WTC11 (cell line): ENCODE results near the gene FGFRL1. TPM values are rescaled to one million over a fixed set of nuclear protein-coding genes. Genes with fewer than 3 reads are reported as not detected.

Source experiments
- ATAC-seq: fragments of 200-7000 bp; cut with Tn5 transposase; 2 replicates; pipeline ENCODE4 v1.10.0; 2021; ENCODE audit warnings: mild to moderate bottlenecking, moderate library complexity
- CTCF ChIA-PET: fragments of 300-600 bp; sonication (Branson Sonifier 250); formaldehyde crosslinking; loops from one replicate; lab custom pipeline; 2021; ENCODE audit warnings: antibody characterized with exemption; lab: Charles Lee
- POLR2A ChIA-PET: fragments of 350-600 bp; sonication (Branson Sonifier 250); formaldehyde crosslinking; loops from one replicate; lab custom pipeline; 2021; ENCODE audit warnings: antibody characterized with exemption; lab: Charles Lee
- DNase-seq: peaks from one replicate; pipeline ENCODE4 v3.0.0; 2021; ENCODE audit warnings: low spot score
- H3K27ac Mint-ChIP-seq: 2 replicates; pipeline ENCODE4 v1.8.0; 2021; ENCODE audit warnings: mixed read lengths
- H3K27me3 Mint-ChIP-seq: 2 replicates; pipeline ENCODE4 v1.8.0; 2021; ENCODE audit warnings: low read depth, mild to moderate bottlenecking, moderate library complexity, mixed read lengths
- H3K36me3 Mint-ChIP-seq: 2 replicates; pipeline ENCODE4 v1.8.0; 2021; ENCODE audit warnings: mixed read lengths
- H3K4me1 Mint-ChIP-seq: 2 replicates; pipeline ENCODE4 v1.8.0; 2022; ENCODE audit warnings: mixed read lengths
- H3K4me3 Mint-ChIP-seq: 2 replicates; pipeline ENCODE4 v1.8.0; 2021; ENCODE audit warnings: mild to moderate bottlenecking, moderate library complexity, mixed read lengths
- H3K9me3 Mint-ChIP-seq: 2 replicates; pipeline ENCODE4 v1.8.0; 2021; ENCODE audit warnings: mixed read lengths
- CBFB ChIP-seq: sonication (generic); formaldehyde crosslinking; IDR thresholded peaks from 2 replicates; pipeline ENCODE4 v1.8.1; 2022; ENCODE audit warnings: mild to moderate bottlenecking, low read depth, missing genetic modification reagents
- CDX4 ChIP-seq: fragments of 250-450 bp; sonication (Bioruptor Pico); IDR thresholded peaks from 2 replicates; pipeline ENCODE4 v1.9.0; 2021; ENCODE audit warnings: moderate library complexity, mild to moderate bottlenecking, inconsistent platforms, borderline replicate concordance
- E2F4 ChIP-seq: sonication (generic); formaldehyde crosslinking; IDR thresholded peaks from 2 replicates; pipeline ENCODE4 v1.8.1; 2022; ENCODE audit warnings: low read depth, mild to moderate bottlenecking, moderate library complexity, missing genetic modification reagents, borderline replicate concordance
- ERG ChIP-seq: fragments of 250-450 bp; sonication (Bioruptor Pico); IDR thresholded peaks from 2 replicates; pipeline ENCODE4 v1.8.0; 2021; ENCODE audit warnings: mild to moderate bottlenecking
- FOXK1 ChIP-seq: sonication (generic); formaldehyde crosslinking; IDR thresholded peaks from 2 replicates; pipeline ENCODE4 v1.8.0; 2022; ENCODE audit warnings: mild to moderate bottlenecking, moderate library complexity, missing genetic modification reagents
- FOXP1 ChIP-seq: sonication (generic); formaldehyde crosslinking; IDR thresholded peaks from 2 replicates; pipeline ENCODE4 v1.8.0; 2022; ENCODE audit warnings: missing genetic modification reagents, mild to moderate bottlenecking, moderate library complexity, borderline replicate concordance
- FOXP4 ChIP-seq: sonication (generic); formaldehyde crosslinking; IDR thresholded peaks from 2 replicates; pipeline ENCODE4 v1.8.0; 2022; ENCODE audit warnings: mild to moderate bottlenecking, missing genetic modification reagents
- GRHL2 ChIP-seq: fragments of 250-450 bp; sonication (Bioruptor Pico); IDR thresholded peaks from 2 replicates; pipeline ENCODE4 v1.8.0; 2022; ENCODE audit warnings: mild to moderate bottlenecking, moderate library complexity; ENCODE audit not compliant: insufficient replicate concordance, severe bottlenecking
- IRF2 ChIP-seq: sonication (generic); formaldehyde crosslinking; IDR thresholded peaks from 2 replicates; pipeline ENCODE4 v1.8.0; 2022; ENCODE audit warnings: low read depth, missing genetic modification reagents, borderline replicate concordance
- KAT7 ChIP-seq: sonication (generic); formaldehyde crosslinking; IDR thresholded peaks from 2 replicates; pipeline ENCODE4 v1.8.1; 2023; ENCODE audit warnings: missing genetic modification reagents, mild to moderate bottlenecking, borderline replicate concordance
- MXD4 ChIP-seq: fragments of 250-450 bp; sonication (Bioruptor Pico); IDR thresholded peaks from 2 replicates; pipeline ENCODE4 v1.8.0; 2021; ENCODE audit warnings: mild to moderate bottlenecking, moderate library complexity, borderline replicate concordance
- MYBL2 ChIP-seq: sonication (generic); formaldehyde crosslinking; IDR thresholded peaks from 2 replicates; pipeline ENCODE4 v1.8.1; 2023; ENCODE audit warnings: mild to moderate bottlenecking, moderate library complexity, missing genetic modification reagents
- NFATC4 ChIP-seq: fragments of 250-450 bp; sonication (Bioruptor Pico); IDR thresholded peaks from 2 replicates; pipeline ENCODE4 v1.9.0; 2021; ENCODE audit warnings: mild to moderate bottlenecking
- NFE2L1 ChIP-seq: sonication (generic); formaldehyde crosslinking; IDR thresholded peaks from 2 replicates; pipeline ENCODE4 v1.8.1; 2023; ENCODE audit warnings: missing genetic modification reagents
- OVOL2 ChIP-seq: fragments of 250-450 bp; sonication (Bioruptor Pico); IDR thresholded peaks from 2 replicates; pipeline ENCODE4 v1.9.0; 2021; ENCODE audit warnings: mild to moderate bottlenecking, borderline replicate concordance
- RELA ChIP-seq: sonication (generic); formaldehyde crosslinking; IDR thresholded peaks from 2 replicates; pipeline ENCODE4 v1.8.1; 2022; ENCODE audit warnings: missing genetic modification reagents, mild to moderate bottlenecking, borderline replicate concordance
- SMAD3 ChIP-seq: sonication (generic); formaldehyde crosslinking; IDR thresholded peaks from 2 replicates; pipeline ENCODE4 v1.8.0; 2022; ENCODE audit warnings: missing genetic modification reagents, mild to moderate bottlenecking, borderline replicate concordance
- SOX15 ChIP-seq: fragments of 250-450 bp; sonication (Bioruptor Pico); IDR thresholded peaks from 2 replicates; pipeline ENCODE4 v1.9.0; 2021; ENCODE audit warnings: mild to moderate bottlenecking
- TEAD4 ChIP-seq: sonication (generic); formaldehyde crosslinking; IDR thresholded peaks from 2 replicates; pipeline ENCODE4 v1.8.0; 2022; ENCODE audit warnings: mild to moderate bottlenecking, missing genetic modification reagents
- USF1 ChIP-seq: sonication (generic); formaldehyde crosslinking; IDR thresholded peaks from 2 replicates; pipeline ENCODE4 v1.8.0; 2022; ENCODE audit warnings: mild to moderate bottlenecking, missing genetic modification reagents
- ZBTB21 ChIP-seq: sonication (generic); formaldehyde crosslinking; IDR thresholded peaks from 2 replicates; pipeline ENCODE4 v1.8.1; 2023; ENCODE audit warnings: mild to moderate bottlenecking, missing genetic modification reagents, borderline replicate concordance
- ZNF317 ChIP-seq: sonication (generic); formaldehyde crosslinking; IDR thresholded peaks from 2 replicates; pipeline ENCODE4 v1.8.1; 2023; ENCODE audit warnings: low read depth, mild to moderate bottlenecking, moderate library complexity, missing genetic modification reagents, borderline replicate concordance
- ZNF416 ChIP-seq: fragments of 250-450 bp; sonication (Bioruptor Pico); IDR thresholded peaks from 2 replicates; pipeline ENCODE4 v1.9.0; 2021; ENCODE audit warnings: mild to moderate bottlenecking, inconsistent platforms
- ZNF425 ChIP-seq: fragments of 250-450 bp; sonication (Bioruptor Pico); conservative IDR thresholded peaks from 2 replicates; pipeline ENCODE4 v1.9.0; 2021; ENCODE audit warnings: mild to moderate bottlenecking
- ZSCAN18 ChIP-seq: fragments of 250-450 bp; sonication (Bioruptor Pico); IDR thresholded peaks from 2 replicates; pipeline ENCODE4 v2.1.2; 2022; ENCODE audit warnings: mild to moderate bottlenecking, moderate library complexity
- total RNA-seq: library from RNA; stranded (reverse); gene quantifications from 3 replicates; pipeline ENCODE4 v1.2.3, GENCODE V29; 2021

Gene FGFRL1
- total RNA-seq, 1 experiment from 2014 or later, result 25.9 TPM

GRCh38 chr4:1001561-1002130, 9.8 kb upstream of the FGFRL1 start (continued):
- TF ChIP-seq CBFB (CRISPR knock-in tag), result no peak
- no peak for TF ChIP-seq E2F4 (CRISPR knock-in tag)
- no peak for TF ChIP-seq RELA
- TF ChIP-seq OVOL2 (CRISPR knock-in tag), result no peak
- TF ChIP-seq KAT7 (CRISPR knock-in tag), result no peak
- TF ChIP-seq GRHL2 (CRISPR knock-in tag), result no peak

- POLR2A ChIA-PET, result interaction anchor here (1.2 kb wide), 1 partner anchor 14 kb away, joined by 4 read pairs; no protein-coding TSS in a partner anchor
- peak overlapping the region; percentile 57 for H3K4me3 Mint-ChIP-seq
- no peak overlapping the region for H3K27ac Mint-ChIP-seq
- no peaks in the 10 kb centered on the region for H3K36me3 Mint-ChIP-seq
- peaks cover 80% of the 10 kb centered on the region for H3K27me3 Mint-ChIP-seq
- CTCF ChIA-PET, result interaction anchor here (0.9 to 1.4 kb wide), 3 partner anchors 15 to 318 kb away, joined by 3 to 5 read pairs (median 3); partner anchors contain the start of gene IDUA
- H3K9me3 Mint-ChIP-seq, result peaks cover 5% of the 10 kb centered on the region; the same call in 1 of the 2 replicates
- ATAC-seq (peak; percentile 22), DNase-seq (peak; percentile 62)
- no peaks in the 10 kb centered on the region for H3K4me1 Mint-ChIP-seq
- TF ChIP-seq FOXP1 (CRISPR knock-in tag), result peak; percentile 78; the same call in 1 of the 2 replicates
- peak; percentile 63; the same call in 1 of the 2 replicates for TF ChIP-seq MYBL2
- peak; percentile 73; the same call in 1 of the 2 replicates for TF ChIP-seq NFE2L1
- no peak for TF ChIP-seq KAT7 (CRISPR knock-in tag)
- TF ChIP-seq MXD4 (CRISPR knock-in tag), result no peak
- TF ChIP-seq TEAD4 (CRISPR knock-in tag), result no peak
- 0 out of 2 replicates have a peak, but pooled peaks have one; percentile 52 for TF ChIP-seq SMAD3 (CRISPR knock-in tag)
- TF ChIP-seq ERG (CRISPR knock-in tag), result no peak
- no peak for TF ChIP-seq CDX4
- TF ChIP-seq USF1 (CRISPR knock-in tag), result peak; percentile 56; the same call in 1 of the 2 replicates
- peak; percentile 95 for TF ChIP-seq FOXK1
- TF ChIP-seq FOXP4 (CRISPR knock-in tag), result peak; percentile 77; the same call in 1 of the 2 replicates
- TF ChIP-seq OVOL2 (CRISPR knock-in tag), result no peak
- no peak for TF ChIP-seq ZSCAN18
- TF ChIP-seq ZNF416 (CRISPR knock-in tag), result no peak
- peak; percentile 64; the same call in 1 of the 2 replicates for TF ChIP-seq IRF2 (CRISPR knock-in tag)
- TF ChIP-seq ZBTB21 (CRISPR knock-in tag), result no peak
- TF ChIP-seq ZNF317 (CRISPR knock-in tag), result peak; percentile 26; the same call in 1 of the 2 replicates
- no peak for TF ChIP-seq NFATC4 (CRISPR knock-in tag)
- TF ChIP-seq SOX15 (CRISPR knock-in tag), result no peak
- peak; percentile 78; the same call in 1 of the 2 replicates for TF ChIP-seq RELA
- TF ChIP-seq ZNF425 (CRISPR knock-in tag), result no peak
Measured at GRCh38 chr4:1002131-1002630, 9.2 kb upstream of the FGFRL1 start.
